ENCODE results near the gene SMYD2.

Gene SMYD2

GRCh38 chr1:214310777-214311690, 30.1 kb downstream of the SMYD2 start:
- TF ChIP-seq CTCF (IDR thresholded peaks at IDR 0.05; ENCODE audit: low read depth, low read length, missing control alignments), result no peak
- Histone ChIP-seq H3K36me3 (replicated peaks) (no peaks in the 10 kb centered on the region), H3K4me3 (ENCODE audit: low read depth, low read length) (no peak overlapping the region), H3K27ac (no peak overlapping the region), H3K27me3 (replicated peaks) (no peaks in the 10 kb centered on the region)
- DNase-seq, result no peak
- in situ Hi-C loops (cut with HindIII; ENCODE audit: low pct_ligation_motif_present, low sequenced_read_pairs), result no loop called here

GRCh38 chr1:214312530-214313051, 31.6 kb downstream of the SMYD2 start:
- no peak for TF ChIP-seq CTCF (IDR thresholded peaks at IDR 0.05; ENCODE audit: low read depth, low read length, missing control alignments)

GRCh38 chr1:214314178-214314843, 33.4 kb downstream of the SMYD2 start:
- DNase-seq, result no peak
- H3K27ac ChIP-seq, result no peak overlapping the region
- in situ Hi-C loops (cut with HindIII; ENCODE audit: low pct_ligation_motif_present, low sequenced_read_pairs), result no loop called here
- H3K27me3 ChIP-seq (replicated peaks), result no peaks in the 10 kb centered on the region
- H3K4me3 ChIP-seq (ENCODE audit: low read depth, low read length), result no peak overlapping the region
- no peaks in the 10 kb centered on the region for H3K36me3 ChIP-seq (replicated peaks)
- TF ChIP-seq CTCF (IDR thresholded peaks at IDR 0.05; ENCODE audit: low read depth, low read length, missing control alignments), result no peak

More at GRCh38 chr1:214312530-214313051, 31.6 kb downstream of the SMYD2 start:
- no peaks in the 10 kb centered on the region for H3K36me3 ChIP-seq (replicated peaks)
- H3K4me3 ChIP-seq (ENCODE audit: low read depth, low read length), result no peak overlapping the region
- DNase-seq, result no peak
- H3K27ac ChIP-seq, result no peak overlapping the region
- no peaks in the 10 kb centered on the region for H3K27me3 ChIP-seq (replicated peaks)
- in situ Hi-C loops (cut with HindIII; ENCODE audit: low pct_ligation_motif_present, low sequenced_read_pairs), result no loop called here

- Histone ChIP-seq H3K4me3 (ENCODE audit: low read depth, low read length) (no peak overlapping the region), H3K27me3 (replicated peaks) (no peaks in the 10 kb centered on the region), H3K27ac (no peak overlapping the region), H3K36me3 (replicated peaks) (no peaks in the 10 kb centered on the region)
- TF ChIP-seq CTCF (IDR thresholded peaks at IDR 0.05; ENCODE audit: low read depth, low read length, missing control alignments), result no peak
- in situ Hi-C loops (cut with HindIII; ENCODE audit: low pct_ligation_motif_present, low sequenced_read_pairs), result no loop called here
- peak; percentile 22 for DNase-seq
These were observed 35.6 kb downstream of the SMYD2 start for GRCh38 chr1:214316593-214316992.

- TF ChIP-seq CTCF (IDR thresholded peaks at IDR 0.05; ENCODE audit: low read depth, low read length, missing control alignments), result no peak
- H3K36me3 ChIP-seq (replicated peaks), result no peaks in the 10 kb centered on the region
- no peaks in the 10 kb centered on the region for H3K27me3 ChIP-seq (replicated peaks)
- no peak for DNase-seq
- in situ Hi-C loops (cut with HindIII; ENCODE audit: low pct_ligation_motif_present, low sequenced_read_pairs), result no loop called here
- no peak overlapping the region for H3K27ac ChIP-seq
- H3K4me3 ChIP-seq (ENCODE audit: low read depth, low read length), result no peak overlapping the region
These were observed 36.3 kb downstream of the SMYD2 start for GRCh38 chr1:214317300-214317699.
